Measurements from ENCODE around the gene FRS2.

FRS2 gene

GRCh38 chr12:69579029-69579428, 108.8 kb downstream of the FRS2 start:
- DNase-seq (ENCODE audit: low read depth, low spot score), result no peak
- no peak overlapping the region for H3K9ac ChIP-seq (ENCODE audit: insufficient read length)
- H3K4me3 ChIP-seq, result no peak overlapping the region
- H3K9me3 ChIP-seq (ENCODE audit: low read depth, low read length), result no peaks in the 10 kb centered on the region
- H3K27ac ChIP-seq, result 0 out of 2 replicates have a peak overlapping the region, but pooled peaks have one; percentile 38
- peaks cover 17% of the 10 kb centered on the region for H3K36me3 ChIP-seq (ENCODE audit: insufficient read depth, low read length)
- no peak for TF ChIP-seq EZH2 (IDR thresholded peaks at IDR 0.05)
- no peak for TF ChIP-seq POLR2AphosphoS5 (IDR thresholded peaks at IDR 0.05; ENCODE audit: borderline replicate concordance, low read depth, low read length)
- TF ChIP-seq FOXP2 (optimal IDR thresholded peaks at IDR 0.05; ENCODE audit: control extremely low read depth, extremely low read length, insufficient read depth), result no peak

- Histone ChIP-seq H3K9me3 (ENCODE audit: low read depth, low read length) (no peaks in the 10 kb centered on the region), H3K4me3 (no peak overlapping the region), H3K36me3 (ENCODE audit: insufficient read depth, low read length) (peaks cover 7% of the 10 kb centered on the region), H3K9ac (ENCODE audit: insufficient read length) (no peak overlapping the region), H3K27ac (no peak overlapping the region)
- no peak for DNase-seq (ENCODE audit: low read depth, low spot score)
- TF ChIP-seq POLR2AphosphoS5 (IDR thresholded peaks at IDR 0.05; ENCODE audit: borderline replicate concordance, low read depth, low read length) (no peak), EZH2 (IDR thresholded peaks at IDR 0.05) (no peak), FOXP2 (optimal IDR thresholded peaks at IDR 0.05; ENCODE audit: control extremely low read depth, extremely low read length, insufficient read depth) (no peak)
Measured at GRCh38 chr12:69580074-69580473, 109.9 kb downstream of the FRS2 start.

GRCh38 chr12:69583203-69583602, 113.0 kb downstream of the FRS2 start:
- Histone ChIP-seq H3K9ac (ENCODE audit: insufficient read length) (no peak overlapping the region), H3K4me3 (no peak overlapping the region), H3K27ac (peak overlapping the region; percentile 69; the same call in 1 of the 2 replicates), H3K36me3 (ENCODE audit: insufficient read depth, low read length) (peaks cover 24% of the 10 kb centered on the region), H3K9me3 (ENCODE audit: low read depth, low read length) (no peaks in the 10 kb centered on the region)
- TF ChIP-seq POLR2AphosphoS5 (IDR thresholded peaks at IDR 0.05; ENCODE audit: borderline replicate concordance, low read depth, low read length) (no peak), FOXP2 (optimal IDR thresholded peaks at IDR 0.05; ENCODE audit: control extremely low read depth, extremely low read length, insufficient read depth) (no peak), EZH2 (IDR thresholded peaks at IDR 0.05) (no peak)
- peak; percentile 40 for DNase-seq (ENCODE audit: low read depth, low spot score)

- H3K9ac ChIP-seq (ENCODE audit: insufficient read length), result peak within 1 kb of the TSS; percentile 99
- DNase-seq (ENCODE audit: low read depth, low spot score), result peak; percentile 70
- no peak for TF ChIP-seq FOXP2 (optimal IDR thresholded peaks at IDR 0.05; ENCODE audit: control extremely low read depth, extremely low read length, insufficient read depth)
- TF ChIP-seq POLR2AphosphoS5 (IDR thresholded peaks at IDR 0.05; ENCODE audit: borderline replicate concordance, low read depth, low read length), result peak; percentile 99
Measured at GRCh38 chr12:69585189-69586062, 115.2 kb downstream of the FRS2 start, which contains the start of gene CCT2. CCT2 (plus strand) TSS chr12:69585459; CDS start chr12:69585522, 63 bp downstream.

GRCh38 chr12:69588527-69588926, 118.3 kb downstream of the FRS2 start:
- TF ChIP-seq EZH2 (IDR thresholded peaks at IDR 0.05) (no peak), FOXP2 (optimal IDR thresholded peaks at IDR 0.05; ENCODE audit: control extremely low read depth, extremely low read length, insufficient read depth) (no peak), POLR2AphosphoS5 (IDR thresholded peaks at IDR 0.05; ENCODE audit: borderline replicate concordance, low read depth, low read length) (no peak)
- no peak for DNase-seq (ENCODE audit: low read depth, low spot score)
- Histone ChIP-seq H3K9ac (ENCODE audit: insufficient read length) (no peak overlapping the region), H3K27ac (no peak overlapping the region), H3K9me3 (ENCODE audit: low read depth, low read length) (no peaks in the 10 kb centered on the region), H3K4me3 (no peak overlapping the region), H3K36me3 (ENCODE audit: insufficient read depth, low read length) (peaks cover 77% of the 10 kb centered on the region)

More at GRCh38 chr12:69585189-69586062, 115.2 kb downstream of the FRS2 start, which contains the start of gene CCT2:
- Histone ChIP-seq H3K4me3 (peak within 1 kb of the TSS; percentile 100), H3K36me3 (ENCODE audit: insufficient read depth, low read length) (peaks cover 46% of the 10 kb centered on the region), H3K9me3 (ENCODE audit: low read depth, low read length) (no peaks in the 10 kb centered on the region), H3K27ac (peak within 1 kb of the TSS; percentile 95)

- no peak overlapping the region for H3K27ac ChIP-seq
- H3K4me3 ChIP-seq, result no peak overlapping the region
- no peak overlapping the region for H3K9ac ChIP-seq (ENCODE audit: insufficient read length)
- no peaks in the 10 kb centered on the region for H3K9me3 ChIP-seq (ENCODE audit: low read depth, low read length)
- DNase-seq (ENCODE audit: low read depth, low spot score), result no peak
- H3K36me3 ChIP-seq (ENCODE audit: insufficient read depth, low read length), result peaks cover 83% of the 10 kb centered on the region
- TF ChIP-seq FOXP2 (optimal IDR thresholded peaks at IDR 0.05; ENCODE audit: control extremely low read depth, extremely low read length, insufficient read depth) (no peak), EZH2 (IDR thresholded peaks at IDR 0.05) (no peak), POLR2AphosphoS5 (IDR thresholded peaks at IDR 0.05; ENCODE audit: borderline replicate concordance, low read depth, low read length) (no peak)
Measured at GRCh38 chr12:69589082-69589481, 118.9 kb downstream of the FRS2 start.

- Histone ChIP-seq H3K36me3 (ENCODE audit: insufficient read depth, low read length) (peaks cover 100% of the 10 kb centered on the region), H3K9ac (ENCODE audit: insufficient read length) (no peak overlapping the region), H3K4me3 (no peak overlapping the region), H3K27ac (peak overlapping the region; percentile 53; the same call in 1 of the 2 replicates), H3K9me3 (ENCODE audit: low read depth, low read length) (no peaks in the 10 kb centered on the region)
- TF ChIP-seq POLR2AphosphoS5 (IDR thresholded peaks at IDR 0.05; ENCODE audit: borderline replicate concordance, low read depth, low read length), result no peak
- TF ChIP-seq FOXP2 (optimal IDR thresholded peaks at IDR 0.05; ENCODE audit: control extremely low read depth, extremely low read length, insufficient read depth), result no peak
- TF ChIP-seq EZH2 (IDR thresholded peaks at IDR 0.05), result no peak
- no peak for DNase-seq (ENCODE audit: low read depth, low spot score)
Measured at GRCh38 chr12:69595689-69596088, 125.5 kb downstream of the FRS2 start.

- Histone ChIP-seq H3K9me3 (ENCODE audit: low read depth, low read length) (no peaks in the 10 kb centered on the region), H3K36me3 (ENCODE audit: insufficient read depth, low read length) (peaks cover 100% of the 10 kb centered on the region), H3K27ac (peak overlapping the region; percentile 61), H3K4me3 (peak overlapping the region; percentile 7; the same call in 1 of the 2 replicates), H3K9ac (ENCODE audit: insufficient read length) (peak overlapping the region; percentile 2)
- TF ChIP-seq POLR2AphosphoS5 (IDR thresholded peaks at IDR 0.05; ENCODE audit: borderline replicate concordance, low read depth, low read length) (no peak; the same call in 1 of the 2 replicates), FOXP2 (optimal IDR thresholded peaks at IDR 0.05; ENCODE audit: control extremely low read depth, extremely low read length, insufficient read depth) (no peak), EZH2 (IDR thresholded peaks at IDR 0.05) (no peak)
- no peak for DNase-seq (ENCODE audit: low read depth, low spot score)
Measured at GRCh38 chr12:69598174-69598753, 128.1 kb downstream of the FRS2 start.
